Urinary bladder (tissue), 4 donors: ENCODE measurements around the gene VEPH1. TPM values are rescaled to one million over a fixed set of nuclear protein-coding genes. Genes with fewer than 3 reads are reported as not detected.

Source experiments
- DNase-seq: peaks from one replicate; pipeline ENCODE4 v3.0.0-alpha.2; 2015; ENCODE audit errors: extremely low spot score
- H3K27ac ChIP-seq: one replicate; pipeline ENCODE4 v1.5.1; 2013; ENCODE audit warnings: low read depth, mild to moderate bottlenecking, moderate library complexity
- H3K36me3 ChIP-seq: one replicate; pipeline ENCODE4 v1.6.1; 2013; ENCODE audit warnings: mild to moderate bottlenecking, moderate library complexity; ENCODE audit not compliant: insufficient read depth
- H3K4me1 ChIP-seq: one replicate; pipeline ENCODE4 v1.6.1; 2013; ENCODE audit warnings: mild to moderate bottlenecking, moderate library complexity; ENCODE audit not compliant: insufficient read depth
- H3K4me3 ChIP-seq: one replicate; pipeline ENCODE4 v1.5.1; 2013; ENCODE audit warnings: low read depth, low read length
- WGBS: extraction: QIAGEN DNeasy Blood & Tissue Kit; methylation state at CpG from one replicate; pipeline ENCODE4 v1.1.7; 2013; 5-methylcytosine and 5-hydroxymethylcytosine counted together
- polyA plus RNA-seq: library from polyadenylated mRNA; stranded (reverse); fragments of 200-250 nt; gene quantifications from one replicate; pipeline ENCODE4 v1.2.3, GENCODE V29; 2013
- total RNA-seq: library from RNA; depleted of rRNA; stranded (reverse); fragments of >200 nt; gene quantifications from one replicate; pipeline ENCODE4 v1.2.3, GENCODE V29; 2014
- donor health status: healthy with polysubstance abuse.
- donor health status: healthy.

VEPH1 gene
- total and polyA plus RNA-seq, 2 donors, result 0.37 to 0.74 TPM

DNA sequence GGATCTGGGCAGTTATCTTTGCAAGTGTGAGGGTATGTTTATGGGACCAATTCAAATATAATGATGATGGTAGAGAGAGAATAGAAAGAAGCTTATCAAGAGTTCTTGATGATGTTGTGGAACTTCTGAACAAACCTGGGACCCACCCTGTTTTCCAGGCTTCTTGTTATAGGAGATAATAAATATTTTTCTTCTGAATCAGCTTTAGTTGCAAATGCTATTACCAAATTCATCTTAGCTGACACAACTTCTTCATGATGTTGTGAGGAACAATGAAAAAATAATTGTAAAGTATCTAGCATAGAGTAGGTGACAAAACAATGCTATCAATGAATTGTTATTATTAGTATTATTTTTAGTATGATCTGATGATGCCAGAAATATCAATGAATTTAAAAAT is 110.1 kb downstream of the VEPH1 start:
- Histone ChIP-seq H3K36me3 (no peaks in the 10 kb centered on the region), H3K4me1 (no peaks in the 10 kb centered on the region), H3K27ac (no peak overlapping the region), H3K4me3 (no peak overlapping the region)
- DNase-seq, result no peak

DNA sequence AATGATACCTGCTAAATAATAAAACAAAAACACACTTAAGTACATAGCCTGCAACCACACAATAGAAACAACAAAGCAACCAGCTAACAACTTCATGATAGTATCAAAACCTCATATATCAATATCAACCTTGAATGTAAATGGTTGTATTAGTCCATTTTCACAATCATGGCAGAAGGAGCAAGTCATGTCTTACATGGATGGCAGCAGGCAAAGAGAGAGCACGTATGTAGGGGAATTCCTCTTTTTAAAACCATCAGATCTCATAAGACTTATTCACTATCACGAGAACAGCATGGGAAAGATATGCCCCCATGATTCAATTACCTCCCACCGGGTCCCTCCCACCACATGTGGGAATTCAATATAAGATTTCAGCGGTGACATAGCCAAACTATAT is 111.1 kb downstream of the VEPH1 start:
- 87% methylated on average over 4 of the region's 4 CpGs for WGBS
- Histone ChIP-seq H3K4me3 (no peak overlapping the region), H3K36me3 (no peaks in the 10 kb centered on the region), H3K27ac (no peak overlapping the region), H3K4me1 (no peaks in the 10 kb centered on the region)
- DNase-seq, result no peak

DNA sequence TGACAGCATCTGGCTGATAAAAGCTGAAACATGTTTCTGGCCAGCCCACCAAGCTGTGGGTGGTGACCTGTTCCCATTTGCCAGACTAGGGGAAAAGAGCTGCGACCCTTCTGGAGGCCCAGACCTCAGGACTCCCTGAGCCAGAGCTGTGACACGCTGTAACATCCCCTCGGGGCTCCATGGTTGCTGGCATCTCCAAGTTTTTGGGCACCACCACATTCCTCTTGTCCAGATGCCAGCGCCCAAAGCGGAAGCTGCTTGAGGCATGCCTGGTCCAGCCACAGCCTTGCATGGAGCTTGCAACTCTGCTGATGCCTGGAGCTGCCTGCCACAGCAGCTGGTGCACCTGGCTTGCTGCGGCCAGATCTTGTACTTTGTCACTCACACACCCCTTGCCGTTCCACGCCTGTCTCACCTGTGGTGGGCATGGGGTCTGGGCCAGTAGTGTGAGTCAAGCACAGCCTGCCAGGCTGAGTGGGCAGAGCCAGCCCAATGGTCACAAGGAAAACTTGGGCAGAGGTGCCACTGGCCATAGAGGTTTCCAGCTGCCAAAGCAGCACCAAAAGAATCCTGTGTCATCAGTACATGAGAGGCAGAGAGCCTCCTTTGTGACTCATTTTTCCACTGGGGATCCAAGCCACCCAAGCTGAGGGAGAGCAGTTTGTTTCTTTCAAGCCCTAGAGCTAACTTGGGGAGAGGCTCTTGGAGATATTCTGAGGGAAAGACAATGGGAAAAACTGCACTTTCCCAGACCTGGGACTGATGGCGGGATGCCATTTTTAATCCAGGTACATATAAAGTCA is 112.3 kb downstream of the VEPH1 start:
- Histone ChIP-seq H3K4me3 (no peak overlapping the region), H3K27ac (no peak overlapping the region), H3K36me3 (no peaks in the 10 kb centered on the region), H3K4me1 (no peaks in the 10 kb centered on the region)
- WGBS, result 93% methylated on average over 9 of the region's 9 CpGs
- no peak for DNase-seq

DNA sequence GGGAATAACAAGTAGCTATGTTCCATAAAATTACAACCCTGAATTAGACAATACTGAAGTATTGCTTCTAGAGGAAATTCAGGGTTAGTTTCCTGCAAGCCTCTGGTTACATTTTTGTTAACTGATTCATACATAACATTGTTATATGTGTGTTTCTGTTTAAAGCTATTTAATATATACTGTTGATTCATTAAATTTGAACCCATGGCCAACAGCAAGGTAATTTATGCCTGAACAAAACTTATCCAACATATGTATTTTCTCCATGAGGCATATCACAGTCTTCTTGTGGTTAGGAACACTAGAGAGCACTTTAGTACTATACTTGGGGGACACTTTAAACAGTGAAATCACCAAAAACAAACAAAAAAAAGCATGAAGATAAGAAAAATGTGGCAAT is 114.2 kb downstream of the VEPH1 start:
- DNase-seq, result no peak
- Histone ChIP-seq H3K4me3 (no peak overlapping the region), H3K4me1 (no peaks in the 10 kb centered on the region), H3K36me3 (no peaks in the 10 kb centered on the region), H3K27ac (no peak overlapping the region)

DNA sequence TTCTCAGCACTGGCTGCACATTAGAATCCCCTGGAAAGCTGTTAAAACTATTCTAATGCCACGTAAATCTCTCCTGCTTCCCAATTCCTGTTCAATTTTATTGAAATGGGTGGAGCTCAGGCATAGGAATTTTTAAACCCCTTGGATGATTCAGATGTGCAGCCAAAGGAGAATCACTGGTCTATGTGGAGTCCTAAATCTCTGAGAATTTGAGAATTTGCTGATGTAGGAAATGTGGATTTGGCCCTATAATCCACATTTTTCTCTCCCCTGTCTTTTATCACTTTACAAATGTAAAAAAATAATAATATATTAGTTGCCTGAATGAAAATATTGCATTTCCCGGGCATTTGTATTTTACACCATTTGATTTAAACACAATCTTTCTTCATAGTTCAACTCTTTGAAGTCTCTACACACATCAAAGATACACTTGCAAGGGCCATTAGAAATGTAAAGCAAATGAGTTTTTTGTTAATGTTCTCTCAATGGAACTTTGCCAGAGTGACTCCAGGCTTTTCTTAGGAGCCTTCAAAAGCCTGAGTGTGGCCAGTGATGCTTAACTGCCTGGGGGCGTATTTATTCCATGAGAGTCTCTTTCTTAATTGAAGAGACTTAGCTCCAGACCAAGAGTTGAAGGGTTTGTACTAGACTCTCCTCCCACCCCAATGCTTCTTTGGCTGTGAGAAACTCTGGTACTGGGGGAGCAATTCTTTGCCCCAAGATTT is 115.3 kb downstream of the VEPH1 start:
- Histone ChIP-seq H3K4me1 (no peaks in the 10 kb centered on the region), H3K27ac (no peak overlapping the region), H3K4me3 (no peak overlapping the region), H3K36me3 (no peaks in the 10 kb centered on the region)
- WGBS, result 29% methylated on average over 3 of the region's 3 CpGs
- DNase-seq, result no peak

DNA sequence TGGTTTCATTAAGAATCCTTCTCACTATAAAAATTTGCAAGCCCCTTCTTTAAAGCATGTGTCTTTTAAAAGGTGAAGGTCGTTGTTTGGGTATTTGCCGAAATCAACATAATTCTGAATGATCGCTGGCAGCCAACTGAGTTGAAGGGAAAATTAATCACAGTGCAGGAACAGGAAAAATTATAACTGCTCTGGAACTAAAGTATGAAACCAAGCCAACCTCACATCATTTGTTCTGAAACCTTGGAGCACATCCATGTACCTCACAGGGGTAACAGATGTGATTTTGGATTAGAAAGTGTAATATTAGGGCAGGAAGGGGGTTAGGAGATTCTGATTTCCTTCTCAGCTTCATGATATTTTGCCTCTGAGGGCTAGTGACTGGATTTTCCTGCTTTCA is 118.7 kb downstream of the VEPH1 start:
- Histone ChIP-seq H3K4me3 (no peak overlapping the region), H3K27ac (no peak overlapping the region), H3K4me1 (no peaks in the 10 kb centered on the region), H3K36me3 (no peaks in the 10 kb centered on the region)
- WGBS, result 72% methylated on average over 3 of the region's 3 CpGs
- DNase-seq, result no peak

DNA sequence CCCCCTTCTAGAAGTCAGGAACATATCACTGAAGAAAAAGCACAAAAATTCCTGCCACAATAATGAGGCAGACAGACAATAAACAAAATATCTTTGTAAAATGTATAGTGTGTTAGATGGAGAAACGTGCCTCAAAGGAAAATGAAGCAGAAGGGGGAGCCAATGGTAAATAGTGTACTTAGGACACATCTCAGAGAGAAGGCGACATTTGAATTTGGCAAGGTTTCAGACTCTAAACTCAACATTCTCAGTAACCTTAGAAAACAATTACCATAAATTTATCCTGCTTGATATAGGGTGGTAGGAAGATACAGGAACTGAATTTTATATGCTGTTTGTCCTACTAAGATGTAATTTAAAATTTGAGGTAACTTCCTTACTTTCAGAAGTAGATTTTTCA is 119.2 kb downstream of the VEPH1 start:
- Histone ChIP-seq H3K4me3 (no peak overlapping the region), H3K27ac (no peak overlapping the region), H3K36me3 (no peaks in the 10 kb centered on the region), H3K4me1 (no peaks in the 10 kb centered on the region)
- no peak for DNase-seq
- 51% methylated on average over 2 of the region's 2 CpGs for WGBS

DNA sequence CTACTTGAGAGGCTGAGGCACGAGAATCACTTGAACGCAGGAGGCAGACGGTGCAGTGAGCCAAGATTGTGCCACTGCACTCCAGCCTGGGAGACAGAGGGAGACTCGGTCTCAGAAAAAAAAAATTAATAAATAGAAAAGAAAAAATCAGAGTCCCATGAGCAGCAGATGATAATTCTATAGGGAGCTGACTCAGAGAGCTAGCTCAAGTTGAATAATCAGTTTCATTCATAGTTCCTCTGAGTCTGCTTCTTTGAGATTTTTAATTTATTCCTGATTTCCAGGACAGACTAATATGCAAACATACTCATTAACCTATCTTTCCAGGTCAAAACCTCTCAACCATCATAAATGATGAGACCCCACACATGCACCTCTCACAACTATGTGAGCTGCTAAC is 121.6 kb downstream of the VEPH1 start:
- Histone ChIP-seq H3K36me3 (no peaks in the 10 kb centered on the region), H3K4me3 (no peak overlapping the region), H3K27ac (no peak overlapping the region), H3K4me1 (no peaks in the 10 kb centered on the region)
- 88% methylated on average over 4 of the region's 4 CpGs for WGBS
- DNase-seq, result no peak

DNA sequence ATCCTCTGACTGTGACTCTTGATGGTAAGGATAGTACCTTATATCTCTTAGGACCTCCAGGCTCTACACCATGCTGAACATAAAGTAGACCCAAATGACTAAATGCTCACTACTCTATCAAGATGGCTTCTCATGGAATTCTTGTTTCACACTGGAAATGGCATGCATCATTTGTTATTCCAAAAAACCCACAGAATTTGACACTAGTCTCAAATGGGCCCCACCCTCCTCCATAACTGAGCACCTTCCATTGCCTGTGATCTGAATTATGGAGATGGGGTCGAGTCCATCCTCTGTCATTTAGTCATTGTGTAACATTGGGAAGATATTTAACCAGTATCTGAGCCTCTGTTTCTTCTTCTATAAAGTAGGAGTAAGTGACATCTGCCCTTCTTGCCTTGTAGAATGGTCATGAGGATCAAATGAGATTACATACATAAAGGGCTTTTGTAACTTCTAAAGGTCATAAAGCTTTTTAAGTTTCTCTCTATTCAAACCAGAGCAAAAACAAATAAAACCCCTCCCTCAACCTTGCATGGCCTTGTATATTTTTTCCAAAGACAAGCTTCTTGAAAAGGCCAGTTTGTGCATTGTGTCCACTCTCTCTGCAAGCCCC is 123.6 kb downstream of the VEPH1 start:
- DNase-seq, result no peak
- Histone ChIP-seq H3K4me3 (no peak overlapping the region), H3K4me1 (no peaks in the 10 kb centered on the region), H3K36me3 (no peaks in the 10 kb centered on the region), H3K27ac (no peak overlapping the region)
- WGBS, result 68% methylated on average over 1 of the region's 1 CpG

DNA sequence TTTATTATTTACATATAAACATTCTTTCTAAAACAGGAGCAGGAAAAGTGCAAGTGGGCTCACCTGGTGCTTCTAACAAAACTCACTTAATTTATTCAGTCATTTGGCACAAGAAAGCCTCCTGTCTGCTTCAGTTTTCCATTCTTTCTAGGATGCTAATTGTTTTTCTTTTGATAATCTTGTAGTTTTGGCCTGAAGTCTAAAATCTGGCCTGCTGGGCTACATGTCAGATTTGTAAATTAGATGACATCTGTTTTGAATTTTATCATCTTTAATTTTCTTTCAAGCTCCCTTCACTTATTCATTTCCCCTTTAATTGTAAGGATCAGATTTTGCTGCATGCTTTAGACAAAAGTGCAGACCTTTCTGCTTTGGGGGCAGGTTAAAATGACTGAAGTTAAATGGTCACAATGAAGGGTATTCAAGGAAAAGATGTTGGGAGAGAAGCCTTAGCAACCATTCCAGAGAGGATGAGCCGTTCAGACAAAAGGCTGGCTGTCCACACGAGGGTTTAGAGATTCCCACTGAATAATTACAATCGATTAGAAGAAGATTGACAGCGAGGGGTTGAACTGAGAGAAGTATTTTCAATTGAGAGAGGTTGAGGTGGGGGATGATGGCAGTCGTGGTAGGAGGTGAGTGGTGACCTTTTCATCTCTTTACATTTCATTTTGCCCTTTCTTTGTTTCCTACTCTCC is 126.5 kb downstream of the VEPH1 start:
- DNase-seq, result no peak
- Histone ChIP-seq H3K4me3 (no peak overlapping the region), H3K4me1 (no peaks in the 10 kb centered on the region), H3K36me3 (no peaks in the 10 kb centered on the region), H3K27ac (no peak overlapping the region)
- WGBS, result 62% methylated on average over 5 of the region's 5 CpGs

DNA sequence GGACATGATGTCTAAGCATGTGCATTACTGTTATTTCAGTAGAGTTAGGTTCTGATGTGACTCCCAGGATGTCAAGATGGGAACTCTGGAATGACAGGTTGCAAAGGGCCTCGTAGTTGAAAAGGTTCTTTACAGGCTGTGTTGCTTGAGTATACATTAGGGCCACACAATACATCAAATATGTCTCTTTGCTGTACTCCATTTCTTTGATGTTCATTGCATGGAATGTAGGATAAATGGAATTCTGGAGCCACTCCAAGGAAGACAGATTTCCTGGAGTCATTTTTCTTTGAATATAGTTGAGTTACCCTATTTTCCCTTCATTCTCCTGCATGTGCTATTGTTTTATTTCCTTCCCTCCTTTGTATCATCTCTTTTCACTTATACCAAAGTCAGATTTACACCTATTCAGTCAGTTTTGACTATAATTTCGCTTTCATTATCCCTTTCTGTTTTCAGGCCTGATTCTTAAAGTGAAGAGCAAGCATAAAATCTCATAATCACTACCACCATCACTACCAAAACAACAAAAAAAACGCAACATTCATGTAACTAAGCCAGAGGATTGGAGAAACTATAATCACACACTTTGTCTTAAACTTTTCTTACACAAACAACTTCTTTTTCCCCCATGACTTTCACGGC is 127.8 kb downstream of the VEPH1 start:
- Histone ChIP-seq H3K36me3 (no peaks in the 10 kb centered on the region), H3K4me3 (no peak overlapping the region), H3K4me1 (no peaks in the 10 kb centered on the region), H3K27ac (no peak overlapping the region)
- WGBS, result 55% methylated on average over 4 of the region's 4 CpGs
- DNase-seq, result no peak

DNA sequence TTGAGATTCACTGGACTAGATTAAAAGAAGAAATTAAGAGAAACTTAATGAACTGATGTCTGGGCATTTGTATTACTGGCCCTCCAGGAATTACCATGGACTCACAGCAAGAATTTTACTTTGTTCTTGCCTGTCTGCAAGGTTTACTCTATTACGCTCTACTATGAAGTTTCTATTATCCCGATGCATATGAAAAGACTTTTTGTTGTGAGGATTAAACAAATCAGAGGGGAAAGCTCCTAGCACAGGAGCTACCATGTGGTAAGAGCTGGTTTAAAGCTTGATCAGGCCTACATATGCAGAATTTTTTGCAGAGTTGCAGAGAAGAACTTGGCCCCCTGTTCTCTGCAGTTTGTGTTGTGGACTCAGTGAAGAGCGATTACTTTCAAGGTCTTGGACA is 128.3 kb downstream of the VEPH1 start:
- Histone ChIP-seq H3K36me3 (no peaks in the 10 kb centered on the region), H3K4me1 (no peaks in the 10 kb centered on the region), H3K27ac (no peak overlapping the region), H3K4me3 (no peak overlapping the region)
- 96% methylated on average over 3 of the region's 3 CpGs for WGBS
- DNase-seq, result no peak

DNA sequence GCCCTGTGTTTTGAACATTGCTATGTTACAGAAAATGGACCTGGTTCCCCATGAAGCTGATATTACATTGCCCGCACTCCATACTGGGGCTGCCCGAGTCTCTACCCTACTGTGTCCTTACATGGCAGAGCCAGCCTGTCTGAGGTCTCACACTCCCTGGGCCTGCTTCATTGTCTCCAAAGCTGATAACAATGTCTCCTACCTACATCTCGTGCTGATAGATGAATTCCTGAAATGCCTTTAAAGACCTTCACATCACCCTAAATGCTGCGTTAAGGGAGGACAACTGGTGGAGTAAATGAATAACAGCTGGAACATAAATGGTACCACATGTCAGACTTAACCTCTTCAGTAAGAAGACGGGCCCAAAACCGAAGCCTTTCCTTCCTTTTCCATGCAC is 129.4 kb downstream of the VEPH1 start:
- Histone ChIP-seq H3K36me3 (no peaks in the 10 kb centered on the region), H3K27ac (no peak overlapping the region), H3K4me3 (no peak overlapping the region), H3K4me1 (no peaks in the 10 kb centered on the region)
- 52% methylated on average over 6 of the region's 6 CpGs for WGBS
- no peak for DNase-seq
